WERI-Rb-1 (cell line): Measurements from ENCODE around the gene MICAL3.

ENCODE experiments used
- DNase-seq: peaks from one replicate; pipeline ENCODE4 v3.0.0-alpha.2; 2020
- H3K27ac ChIP-seq: fragments of 250-450 bp; sonication (Bioruptor Pico); 2 replicates; pipeline ENCODE4 v1.5.1; 2020; ENCODE audit warnings: mild to moderate bottlenecking, moderate library complexity
- H3K27me3 ChIP-seq: fragments of 250-450 bp; sonication (Bioruptor Pico); 2 replicates; pipeline ENCODE4 v1.5.1; 2021; ENCODE audit warnings: mild to moderate bottlenecking, low read depth, moderate library complexity; ENCODE audit not compliant: insufficient read depth, severe bottlenecking
- H3K36me3 ChIP-seq: fragments of 250-450 bp; sonication (Bioruptor Pico); 2 replicates; pipeline ENCODE4 v1.5.1; 2020; ENCODE audit warnings: mild to moderate bottlenecking, moderate library complexity
- H3K4me3 ChIP-seq: 2 replicates; pipeline ENCODE4 v1.5.1; 2011; ENCODE audit warnings: low read depth, mild to moderate bottlenecking, control low read depth, low read length
- H3K9me3 ChIP-seq: fragments of 250-450 bp; sonication (Bioruptor Pico); 2 replicates; pipeline ENCODE4 v1.5.1; 2021; ENCODE audit warnings: mild to moderate bottlenecking, moderate library complexity; ENCODE audit not compliant: severe bottlenecking
- CTCF ChIP-seq: IDR thresholded peaks from 2 replicates; pipeline ENCODE4 v1.5.1; 2011; ENCODE audit warnings: low read depth, mild to moderate bottlenecking, control low read depth, inconsistent platforms, low read length

MICAL3 gene

GRCh38 chr22:17916226-17916889 is 108.0 kb downstream of the MICAL3 start:
- H3K27ac ChIP-seq: no peak overlapping the region
- DNase-seq: no peak
- TF ChIP-seq CTCF: no peak

GRCh38 chr22:17915676-17916075 is 108.7 kb downstream of the MICAL3 start:
- no peaks in the 10 kb centered on the region for H3K9me3 ChIP-seq
- no peak for TF ChIP-seq CTCF
- H3K4me3 ChIP-seq: no peak overlapping the region
- no peaks in the 10 kb centered on the region for H3K27me3 ChIP-seq
- DNase-seq: no peak
- no peaks in the 10 kb centered on the region for H3K36me3 ChIP-seq
- H3K27ac ChIP-seq: no peak overlapping the region

More at GRCh38 chr22:17916226-17916889, 108.0 kb downstream of the MICAL3 start:
- Histone ChIP-seq H3K4me3 (no peak overlapping the region), H3K27me3 (no peaks in the 10 kb centered on the region), H3K36me3 (no peaks in the 10 kb centered on the region), H3K9me3 (no peaks in the 10 kb centered on the region)

- TF ChIP-seq CTCF: no peak
- Histone ChIP-seq H3K36me3 (no peaks in the 10 kb centered on the region), H3K9me3 (no peaks in the 10 kb centered on the region), H3K4me3 (no peak overlapping the region), H3K27ac (no peak overlapping the region), H3K27me3 (no peaks in the 10 kb centered on the region)
- no peak for DNase-seq
These were observed 109.2 kb downstream of the MICAL3 start for GRCh38 chr22:17915188-17915587.

GRCh38 chr22:17914474-17914873 is 109.9 kb downstream of the MICAL3 start:
- no peaks in the 10 kb centered on the region for H3K9me3 ChIP-seq
- no peak for TF ChIP-seq CTCF
- H3K36me3 ChIP-seq: no peaks in the 10 kb centered on the region
- no peak overlapping the region for H3K27ac ChIP-seq
- H3K27me3 ChIP-seq: no peaks in the 10 kb centered on the region
- no peak overlapping the region for H3K4me3 ChIP-seq
- no peak for DNase-seq

- Histone ChIP-seq H3K27ac (no peak overlapping the region), H3K36me3 (no peaks in the 10 kb centered on the region), H3K27me3 (no peaks in the 10 kb centered on the region), H3K4me3 (no peak overlapping the region), H3K9me3 (no peaks in the 10 kb centered on the region)
- no peak for DNase-seq
- TF ChIP-seq CTCF: no peak
These were observed 110.5 kb downstream of the MICAL3 start for GRCh38 chr22:17913801-17914347.
